HCT116 (cell line): Measurements from ENCODE around the gene ERVW-1.

Experiments
- ATF3 ChIP-seq: IDR thresholded peaks from 2 replicates; pipeline ENCODE4 v1.6.1; 2012
- CTCF ChIP-seq, 3 experiments: fragments of 200-600 bp in 1 of 3; sonication (generic) in 1 of 3; IDR thresholded peaks in 2 of 3; conservative IDR thresholded peaks in 1 of 3; 2 replicates each; pipeline ENCODE4 v1.5.1; 2012 to 2017; ENCODE audit warnings: low read depth in 2 of 3, low read length in 2 of 3, antibody characterized with exemption in 1 of 3, borderline replicate concordance in 1 of 3, control low read depth in 1 of 3, mild to moderate bottlenecking in 1 of 3, mixed read lengths in 1 of 3, mixed run types in 1 of 3, moderate library complexity in 1 of 3; ENCODE audit not compliant: insufficient read depth in 1 of 3
- POLR2A ChIP-seq: IDR thresholded peaks from 2 replicates; pipeline ENCODE4 v1.7.0; 2011; ENCODE audit warnings: borderline replicate concordance; ENCODE audit not compliant: insufficient read depth, insufficient read length; ENCODE audit errors: extremely low read depth
- POLR2AphosphoS5 ChIP-seq: IDR thresholded peaks from 2 replicates; pipeline ENCODE4 v1.6.1; 2011; ENCODE audit warnings: mild to moderate bottlenecking, low read depth, low read length, moderate library complexity
- ZBTB33 ChIP-seq: IDR thresholded peaks from 2 replicates; pipeline ENCODE4 v1.6.1; 2011; ENCODE audit warnings: mild to moderate bottlenecking, low read length, moderate library complexity; ENCODE audit not compliant: insufficient replicate concordance; ENCODE audit errors: extremely low read depth
- ZNF274 ChIP-seq: fragments of 200-500 bp; sonication (Bioruptor generic); IDR thresholded peaks from 2 replicates; pipeline ENCODE4 v1.6.1; 2014; ENCODE audit warnings: mild to moderate bottlenecking, low read depth, low read length, inconsistent platforms

GRCh38 chr7:92489634-92490033, 11.9 kb upstream of the ERVW-1 start:
- TF ChIP-seq CTCF (IDR thresholded peaks at IDR 0.05 in 2 of 3, conservative IDR thresholded peaks at IDR 0.05 in 1 of 3; ENCODE audit: borderline replicate concordance in 1 of 3, insufficient read depth in 1 of 3, low read depth in 2 of 3, low read length in 2 of 3): no peak
- TF ChIP-seq ZBTB33: no peak
- TF ChIP-seq ZNF274: no peak
- no peak for TF ChIP-seq POLR2A
- TF ChIP-seq POLR2AphosphoS5: no peak
- TF ChIP-seq ATF3: no peak
